H1 (cell line): ENCODE data around the gene CYB5R3. TPM values are rescaled to one million over a fixed set of nuclear protein-coding genes. Genes with fewer than 3 reads are reported as not detected.
A peak's percentile ranks its signal among the peaks of the same experiment; 100 is the strongest.

Experiments
- CTCF ChIA-PET: fragments of 300-600 bp; sonication (Branson Sonifier 250); formaldehyde crosslinking; loops from one replicate; lab custom pipeline; 2021; ENCODE audit not compliant: partially characterized antibody; lab: Charles Lee
- POLR2A ChIA-PET: fragments of 300-600 bp; sonication (Branson Sonifier 250); formaldehyde crosslinking; loops from one replicate; lab custom pipeline; 2021; ENCODE audit warnings: inconsistent platforms; ENCODE audit not compliant: partially characterized antibody; lab: Charles Lee
- DNase-seq, 2 experiments: peaks; one replicate each; pipeline versions ENCODE4 v3.0.0 to v3.0.0-alpha.2; 2010 to 2022; ENCODE audit warnings: low spot score in 2 of 2, low read depth in 1 of 2, mixed read lengths in 1 of 2
- FAIRE-seq: peaks from 2 replicates; lab custom pipeline; 2011; peaks lifted over from hg19 to GRCh38; lab: Jason Lieb, UNC
- H2AFZ ChIP-seq: 2 replicates; pipeline ENCODE4 v1.8.1; 2012; ENCODE audit warnings: low read length, inconsistent platforms
- H2AK5ac ChIP-seq: 2 replicates; pipeline ENCODE4 v1.6.1; 2013; ENCODE audit warnings: low read depth, low read length
- H2BK120ac ChIP-seq: replicated peaks from 2 replicates; pipeline ENCODE3; 2013; ENCODE audit warnings: low read depth, low read length, inconsistent platforms
- H2BK12ac ChIP-seq: 2 replicates; pipeline ENCODE4 v1.6.1; 2013; ENCODE audit warnings: low read depth, low read length
- H2BK15ac ChIP-seq: 2 replicates; pipeline ENCODE4 v1.6.1; 2013; ENCODE audit warnings: low read length
- H2BK20ac ChIP-seq: 2 replicates; pipeline ENCODE4 v1.6.1; 2013; ENCODE audit warnings: low read length
- H2BK5ac ChIP-seq: 2 replicates; pipeline ENCODE4 v1.6.1; 2013; ENCODE audit warnings: low read depth, low read length
- H3K14ac ChIP-seq: 2 replicates; pipeline ENCODE4 v1.6.1; 2013; ENCODE audit warnings: inconsistent platforms; ENCODE audit not compliant: insufficient read length
- H3K18ac ChIP-seq: 2 replicates; pipeline ENCODE4 v1.6.1; 2013; ENCODE audit warnings: low read length; ENCODE audit errors: extremely low read depth
- H3K23ac ChIP-seq: 2 replicates; pipeline ENCODE4 v1.6.1; 2013; ENCODE audit warnings: inconsistent platforms; ENCODE audit not compliant: insufficient read length
- H3K23me2 ChIP-seq: 2 replicates; pipeline ENCODE4 v1.6.1; 2013; ENCODE audit warnings: low read depth, low read length
- H3K27ac ChIP-seq: 2 replicates; pipeline ENCODE4 v1.6.1; 2011; ENCODE audit warnings: low read depth, low read length, inconsistent platforms
- H3K27me3 ChIP-seq, 4 experiments: replicated peaks in 1 of 4; 1 replicate in 1 of 4; 2 replicates in 3 of 4; pipeline versions ENCODE4 v1.6.1 to v1.8.1; 2011 to 2013; ENCODE audit warnings: low read length in 3 of 4, mild to moderate bottlenecking in 3 of 4, inconsistent platforms in 2 of 4, mixed read lengths in 2 of 4, moderate library complexity in 1 of 4; ENCODE audit not compliant: control insufficient read depth in 3 of 4, insufficient read depth in 3 of 4; ENCODE audit errors: extremely low read depth in 1 of 4
- H3K36me3 ChIP-seq, 4 experiments: 2 replicates each; pipeline versions ENCODE4 v1.6.1 to v1.8.1; 2011 to 2013; ENCODE audit warnings: mild to moderate bottlenecking in 4 of 4, low read length in 3 of 4, moderate library complexity in 2 of 4, control low read depth in 1 of 4, inconsistent platforms in 1 of 4; ENCODE audit not compliant: insufficient read depth in 4 of 4, control insufficient read depth in 2 of 4
- H3K4ac ChIP-seq: replicated peaks from 2 replicates; pipeline ENCODE3; 2013; ENCODE audit warnings: low read length, low read depth, mixed read lengths, inconsistent platforms; ENCODE audit not compliant: insufficient read length
- H3K4me1 ChIP-seq, 4 experiments: replicated peaks in 1 of 4; 1 replicate in 1 of 4; 2 replicates in 3 of 4; pipeline versions ENCODE4 v1.6.1 to v1.8.1; 2011 to 2013; ENCODE audit warnings: low read length in 3 of 4, inconsistent platforms in 2 of 4, mixed read lengths in 1 of 4; ENCODE audit not compliant: insufficient read depth in 4 of 4, control insufficient read depth in 3 of 4
- H3K4me2 ChIP-seq, 2 experiments: 2 replicates each; pipeline versions ENCODE4 v1.6.1 to v1.8.1; 2011 to 2013; ENCODE audit warnings: low read depth in 2 of 2, low read length in 2 of 2, control low read depth in 1 of 2, inconsistent platforms in 1 of 2, mild to moderate bottlenecking in 1 of 2; ENCODE audit not compliant: insufficient read depth in 1 of 2
- H3K4me3 ChIP-seq, 4 experiments: fragments of 200-600, 300-600 bp in 1 of 4; sonication (generic), shearing (Covaris generic), sonication (Bioruptor Twin) in 1 of 4; 2 replicates each; pipeline versions ENCODE4 v1.5.1 to v1.8.1; 2011 to 2016; ENCODE audit warnings: low read length in 4 of 4, low read depth in 3 of 4, control low read depth in 2 of 4, inconsistent platforms in 2 of 4, mild to moderate bottlenecking in 2 of 4, mixed read lengths in 1 of 4, moderate library complexity in 1 of 4; ENCODE audit not compliant: insufficient read depth in 2 of 4; ENCODE audit errors: extremely low read depth in 1 of 4
- H3K56ac ChIP-seq: replicated peaks from 2 replicates; pipeline ENCODE3; 2013; ENCODE audit warnings: low read depth, mild to moderate bottlenecking, mixed read lengths, low read length, inconsistent platforms; ENCODE audit not compliant: insufficient read length
- H3K79me1 ChIP-seq: 2 replicates; pipeline ENCODE4 v1.6.1; 2013; ENCODE audit warnings: low read depth, low read length, control low read depth
- H3K79me2 ChIP-seq, 2 experiments: 2 replicates each; pipeline versions ENCODE4 v1.6.1 to v1.8.1; 2012 to 2013; ENCODE audit warnings: low read length in 2 of 2, mild to moderate bottlenecking in 2 of 2, inconsistent platforms in 1 of 2; ENCODE audit not compliant: insufficient read depth in 2 of 2, control insufficient read depth in 1 of 2
- H3K9ac ChIP-seq, 4 experiments: replicated peaks in 1 of 4; 1 replicate in 1 of 4; 2 replicates in 3 of 4; pipeline versions ENCODE4 v1.6.1 to v1.8.1; 2011 to 2013; ENCODE audit warnings: low read depth in 3 of 4, low read length in 3 of 4, control low read depth in 2 of 4, mild to moderate bottlenecking in 2 of 4, moderate library complexity in 2 of 4, inconsistent platforms in 1 of 4; ENCODE audit errors: extremely low read depth in 1 of 4
- H3K9me3 ChIP-seq, 2 experiments: 2 replicates each; pipeline versions ENCODE4 v1.6.1 to v1.8.1; 2012 to 2013; ENCODE audit warnings: mild to moderate bottlenecking in 2 of 2, moderate library complexity in 2 of 2, control low read depth in 1 of 2, inconsistent platforms in 1 of 2, low read depth in 1 of 2, low read length in 1 of 2, mixed read lengths in 1 of 2; ENCODE audit not compliant: insufficient read depth in 2 of 2
- H4K20me1 ChIP-seq, 2 experiments: replicated peaks in 1 of 2; 2 replicates each; pipeline versions ENCODE3 to v1.8.1; 2011 to 2013; ENCODE audit warnings: inconsistent platforms in 2 of 2, low read length in 2 of 2, mild to moderate bottlenecking in 1 of 2; ENCODE audit not compliant: insufficient read depth in 2 of 2, control insufficient read depth in 1 of 2
- H4K5ac ChIP-seq: 2 replicates; pipeline ENCODE4 v1.6.1; 2013; ENCODE audit warnings: low read length, low read depth, mixed read lengths, inconsistent platforms; ENCODE audit not compliant: insufficient read length
- H4K8ac ChIP-seq: 2 replicates; pipeline ENCODE4 v1.8.0; 2013; ENCODE audit warnings: mild to moderate bottlenecking, moderate library complexity, low read length, inconsistent platforms; ENCODE audit not compliant: insufficient read depth; ENCODE audit errors: extremely low read depth
- H4K91ac ChIP-seq: replicated peaks from 2 replicates; pipeline ENCODE3; 2013; ENCODE audit warnings: low read length, mixed read lengths, inconsistent platforms; ENCODE audit not compliant: insufficient read length
- BRCA1 ChIP-seq: IDR thresholded peaks from 2 replicates; pipeline ENCODE4 v1.6.1; 2012; ENCODE audit warnings: low read depth, low read length, improper control_type of control experiment
- CBX8 ChIP-seq: fragments of 300-800, 300-1000 bp; sonication (generic); IDR thresholded peaks from 2 replicates; pipeline ENCODE4 v1.7.1; 2016; ENCODE audit warnings: low read depth, low read length, borderline replicate concordance
- CEBPB ChIP-seq: IDR thresholded peaks from 2 replicates; pipeline ENCODE4 v1.6.1; 2012; ENCODE audit warnings: low read depth, low read length
- CREB1 ChIP-seq: IDR thresholded peaks from 2 replicates; pipeline ENCODE4 v1.6.1; 2012; ENCODE audit warnings: inconsistent platforms
- HDAC2 ChIP-seq, 2 experiments: fragments of 300-600 bp in 1 of 2; sonication (generic) in 1 of 2; IDR thresholded peaks; 2 replicates each; pipeline ENCODE4 v1.6.1; 2011 to 2012; ENCODE audit warnings: low read depth in 2 of 2, low read length in 2 of 2, mild to moderate bottlenecking in 2 of 2, moderate library complexity in 2 of 2, borderline replicate concordance in 1 of 2, inconsistent platforms in 1 of 2
- NRF1 ChIP-seq: IDR thresholded peaks from 2 replicates; pipeline ENCODE4 v1.6.1; 2011; ENCODE audit warnings: mild to moderate bottlenecking, low read depth, low read length, improper control_type of control experiment
- POLR2A ChIP-seq, 2 experiments: IDR thresholded peaks; 1 replicate in 1 of 2; 2 replicates in 1 of 2; pipeline ENCODE4 v1.6.1; 2011; ENCODE audit warnings: low read depth in 2 of 2, low read length in 2 of 2, mild to moderate bottlenecking in 2 of 2; ENCODE audit errors: control extremely low read depth in 1 of 2
- POLR2AphosphoS5 ChIP-seq: IDR thresholded peaks from 2 replicates; pipeline ENCODE4 v1.6.1; 2011; ENCODE audit warnings: low read depth, low read length
- RBBP5 ChIP-seq: IDR thresholded peaks from 2 replicates; pipeline ENCODE4 v1.7.1; 2012; ENCODE audit warnings: low read depth, mild to moderate bottlenecking, inconsistent platforms, low read length, moderate library complexity, borderline replicate concordance
- RNF2 ChIP-seq: fragments of 200-900, 300-1000 bp; sonication (generic); IDR thresholded peaks from 2 replicates; pipeline ENCODE4 v1.7.1; 2016; ENCODE audit warnings: borderline replicate concordance, low read depth, mild to moderate bottlenecking, antibody characterized with exemption, low read length; ENCODE audit not compliant: poor library complexity, severe bottlenecking; ENCODE audit errors: missing control alignments
- SP2 ChIP-seq: IDR thresholded peaks from 2 replicates; pipeline ENCODE4 v1.6.1; 2012; ENCODE audit warnings: mild to moderate bottlenecking, low read length, inconsistent platforms
- YY1 ChIP-seq: IDR thresholded peaks from 2 replicates; pipeline ENCODE4 v1.6.1; 2011; ENCODE audit warnings: low read depth, mild to moderate bottlenecking, low read length
- WGBS, 2 experiments: shearing (Covaris generic) in 1 of 2; methylation state at CpG; one replicate each; pipeline versions ENCODE4 v1.1.6 to v1.1.7; 2013 to 2015; ENCODE audit warnings: low lambda C conversion rate in 2 of 2, mixed read lengths in 2 of 2, inconsistent platforms in 1 of 2, low coverage in 1 of 2, missing lambda C conversion rate in 1 of 2; ENCODE audit not compliant: insufficient replicate concordance in 2 of 2, insufficient coverage in 1 of 2, insufficient read length in 1 of 2; ENCODE audit errors: extremely low coverage in 1 of 2, missing lambda C conversion rate in 1 of 2; 5-methylcytosine and 5-hydroxymethylcytosine counted together
- polyA plus RNA-seq, 7 experiments: library from polyadenylated mRNA; depleted of rRNA in 3 of 7; stranded (reverse) in 5 of 7; unstranded in 2 of 7; fragments of >200 nt in 5 of 7; fragments of 200-250 nt in 2 of 7; gene quantifications; 1 replicate in 5 of 7; 2 replicates in 1 of 7; 4 replicates in 1 of 7; pipeline versions ENCODE4 v1.2.1 to v1.2.3, GENCODE V29; 2011 to 2013; ENCODE audit warnings: missing spikeins in 2 of 7, mixed read lengths in 2 of 7
- total RNA-seq: library from RNA; stranded (reverse); fragmentation: NEBNext Ultra II Directional; extraction: Animal tissue kit (Norgen Biotek cat#: 25700); gene quantifications from 2 replicates; pipeline ENCODE4 v1.2.1, GENCODE V29; 2021

CYB5R3 gene
- total and polyA plus RNA-seq, 2 of the 8 experiments (the other 6 are each of a cell fraction or from before 2014, with no cell fraction given) = 75.3 to 113 TPM

DNA sequence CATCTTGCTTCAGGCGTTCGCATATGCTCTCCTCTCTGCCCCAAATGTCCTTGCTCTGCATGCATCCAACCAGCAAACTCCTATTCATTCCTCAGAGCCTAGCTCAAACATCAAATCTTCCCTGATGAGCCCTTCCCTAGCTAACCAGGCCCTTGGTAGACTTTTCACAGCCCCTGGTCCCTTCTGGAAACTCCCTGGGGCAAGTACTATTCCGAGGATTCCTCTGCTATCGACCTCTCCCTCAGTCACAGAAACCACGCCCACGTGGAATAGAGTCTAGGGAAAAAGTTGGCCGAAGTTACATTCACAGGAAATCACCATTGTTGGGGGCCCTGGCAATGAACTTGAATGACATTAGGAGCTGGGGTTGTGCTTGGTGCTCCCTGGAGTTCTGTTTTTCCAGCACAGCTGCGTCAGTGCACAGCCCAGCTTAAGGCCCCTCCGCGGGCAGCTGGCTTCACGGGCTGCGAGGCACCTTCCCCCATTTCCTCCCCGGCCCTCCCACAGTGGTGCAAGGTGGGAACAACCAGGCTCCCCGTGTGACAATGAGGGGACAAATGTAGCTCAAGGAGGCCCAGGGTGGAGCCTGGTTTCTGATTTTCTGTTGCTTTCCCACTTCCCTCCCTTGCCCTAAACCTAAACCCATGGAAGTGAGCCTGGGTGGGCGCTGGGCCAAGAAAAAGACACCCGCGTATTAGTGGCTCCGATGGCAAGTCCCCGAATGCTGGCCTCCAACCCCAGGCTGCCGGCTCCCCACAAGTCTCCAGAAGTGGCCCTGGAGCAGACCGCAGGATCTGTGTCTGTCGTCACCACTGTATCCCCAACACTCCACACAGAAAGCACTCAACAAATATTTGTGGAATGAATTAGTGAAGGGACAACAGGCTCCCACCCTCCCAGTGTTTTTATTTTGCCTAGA, 4.5 kb downstream of the CYB5R3 start:
- no peak overlapping the region for H3K4me3 ChIP-seq
- ChIA-PET CTCF (interaction anchor here (0.5 to 2.5 kb wide), 9 partner anchors 13 to 626 kb away, joined by 3 to 11 read pairs (median 3); no protein-coding TSS in a partner anchor), POLR2A (interaction anchor here (0.7 to 4.6 kb wide), 3 partner anchors 9 to 141 kb away, joined by 3 to 39 read pairs (median 24); partner anchors contain the start of gene POLDIP3)
- no peak overlapping the region for H2AFZ ChIP-seq
- no peak overlapping the region for H3K56ac ChIP-seq
- H3K27ac ChIP-seq = no peak overlapping the region
- no peak overlapping the region for H2BK15ac ChIP-seq
- H2BK12ac ChIP-seq = 0 out of 2 replicates have a peak overlapping the region, but pooled peaks have one; percentile 17
- no peak for DNase-seq
- H3K36me3 ChIP-seq = no peaks in the 10 kb centered on the region
- H3K4me2 ChIP-seq = 0 out of 4 replicates have a peak overlapping the region, but pooled peaks of 1 of the 2 experiments have one; percentile 2
- no peak overlapping the region for H2BK120ac ChIP-seq
- H3K18ac ChIP-seq = no peak overlapping the region; the same call in 1 of the 2 replicates
- H3K14ac ChIP-seq = no peak overlapping the region
- peaks cover 8% of the 10 kb centered on the region for H3K23me2 ChIP-seq
- peaks cover 9 to 10% of the 10 kb centered on the region in 2 experiments for H4K20me1 ChIP-seq
- peaks cover 0 to 42% of the 10 kb centered on the region in 2 experiments; a peak in 2 of 4 replicates for H3K79me2 ChIP-seq
- peak overlapping the region; percentile 71; the same call in 1 of the 2 replicates for H2BK5ac ChIP-seq
- 79% methylated on average over 22 of the region's 22 CpGs; no CpG with 5 or more reads in 1 of the 2 experiments for WGBS, 2 experiments
- H3K4me1 ChIP-seq = peaks cover 7 to 29% (median 21%) of the 10 kb centered on the region in 4 experiments
- H3K23ac ChIP-seq = no peak overlapping the region
- FAIRE-seq = no peak
- peaks cover 0 to 2% (median 0%) of the 10 kb centered on the region in 4 experiments; a peak in 1 of 7 replicates for H3K27me3 ChIP-seq
- H3K4ac ChIP-seq = no peak overlapping the region
- H2AK5ac ChIP-seq = no peak overlapping the region
- no peak overlapping the region for H3K9ac ChIP-seq
- H4K91ac ChIP-seq = no peak overlapping the region
- H4K5ac ChIP-seq = no peak overlapping the region
- H2BK20ac ChIP-seq = no peak overlapping the region
- no peak overlapping the region for H4K8ac ChIP-seq
- peaks cover 24% of the 10 kb centered on the region for H3K79me1 ChIP-seq
- no peaks in the 10 kb centered on the region for H3K9me3 ChIP-seq
- TF ChIP-seq RNF2 (no peak), NRF1 (no peak), RBBP5 (no peak), BRCA1 (no peak), YY1 (no peak), POLR2A (IDR thresholded peaks at IDR 0.05; ENCODE audit: control extremely low read depth in 1 of 2, low read depth in 2 of 2, low read length in 2 of 2) (no peak), CEBPB (no peak), HDAC2 (IDR thresholded peaks at IDR 0.05; ENCODE audit: borderline replicate concordance in 1 of 2, low read depth in 2 of 2, low read length in 2 of 2) (no peak), POLR2AphosphoS5 (no peak), SP2 (no peak), CBX8 (no peak), CREB1 (no peak)
